IMR-90 (cell line): Measurements from ENCODE around the gene POLR1H. TPM values are rescaled to one million over a fixed set of nuclear protein-coding genes. Genes with fewer than 3 reads are reported as not detected.

Experiments
- ATAC-seq: fragments of 200-7000 bp; cut with Tn5 transposase; 2 replicates; pipeline ENCODE4 v1.9.1; 2020; ENCODE audit warnings: low read depth, mild to moderate bottlenecking, moderate library complexity
- BruUV-seq: library from RNA; stranded (reverse); fragments of 400-500 nt; replicated peaks from 2 replicates; lab custom pipeline; 2021; lab: Mats Ljungman, UMichigan
- CTCF ChIA-PET: fragments of 300-600 bp; formaldehyde crosslinking; extraction: SDS; loops from one replicate; lab custom pipeline; 2021; ENCODE audit warnings: antibody characterized with exemption; lab: Yijun Ruan, JAX
- POLR2A ChIA-PET: fragments of 300-600 bp; sonication (Branson Sonifier 250); formaldehyde crosslinking; loops from one replicate; lab custom pipeline; 2022; ENCODE audit warnings: antibody characterized with exemption; ENCODE audit not compliant: unreplicated experiment; lab: Charles Lee
- DNase-seq: peaks from one replicate; pipeline ENCODE4 v3.0.0; 2013
- H2AFZ ChIP-seq: replicated peaks from 2 replicates; pipeline ENCODE3; 2013; ENCODE audit warnings: low read length, mild to moderate bottlenecking; ENCODE audit not compliant: poor library complexity
- H2AK5ac ChIP-seq: 2 replicates; pipeline ENCODE4 v1.6.1; 2013; ENCODE audit warnings: low read depth, low read length, inconsistent platforms
- H2AK9ac ChIP-seq: replicated peaks from 2 replicates; pipeline ENCODE3; 2013; ENCODE audit warnings: mild to moderate bottlenecking, low read depth, low read length, moderate library complexity; ENCODE audit not compliant: poor library complexity
- H2BK120ac ChIP-seq: 2 replicates; pipeline ENCODE4 v1.6.1; 2013; ENCODE audit warnings: low read depth, low read length, inconsistent platforms
- H2BK15ac ChIP-seq: 3 replicates; pipeline ENCODE4 v1.6.1; 2013; ENCODE audit warnings: low read depth, low read length, inconsistent platforms
- H2BK20ac ChIP-seq: 2 replicates; pipeline ENCODE4 v1.6.1; 2013; ENCODE audit warnings: low read depth, mild to moderate bottlenecking, inconsistent platforms, low read length, moderate library complexity
- H2BK5ac ChIP-seq: 2 replicates; pipeline ENCODE4 v1.6.1; 2013; ENCODE audit warnings: mild to moderate bottlenecking, low read depth, low read length, inconsistent platforms; ENCODE audit not compliant: poor library complexity, severe bottlenecking
- H3K14ac ChIP-seq: replicated peaks from 2 replicates; pipeline ENCODE4 v1.6.1; 2013; ENCODE audit warnings: low read depth, low read length, inconsistent platforms
- H3K18ac ChIP-seq: 2 replicates; pipeline ENCODE4 v1.6.1; 2013; ENCODE audit warnings: low read depth, low read length, control low read depth
- H3K23ac ChIP-seq: 2 replicates; pipeline ENCODE4 v1.6.1; 2013; ENCODE audit warnings: low read depth, low read length, inconsistent platforms
- H3K27ac ChIP-seq: 2 replicates; pipeline ENCODE4 v1.5.1; 2013; ENCODE audit warnings: mild to moderate bottlenecking, control low read depth, low read length; ENCODE audit not compliant: insufficient read depth
- H3K27me3 ChIP-seq: 2 replicates; pipeline ENCODE4 v1.6.1; 2013; ENCODE audit warnings: low read length; ENCODE audit not compliant: control insufficient read depth, insufficient read depth
- H3K36me3 ChIP-seq: 2 replicates; pipeline ENCODE4 v1.6.1; 2013; ENCODE audit warnings: low read length, mixed read lengths; ENCODE audit not compliant: control insufficient read depth, insufficient read depth
- H3K4ac ChIP-seq: 2 replicates; pipeline ENCODE4 v1.6.1; 2013; ENCODE audit warnings: low read depth, low read length, inconsistent platforms
- H3K4me1 ChIP-seq: 2 replicates; pipeline ENCODE4 v1.6.1; 2013; ENCODE audit warnings: low read length, mixed read lengths; ENCODE audit not compliant: control insufficient read depth, insufficient read depth
- H3K4me2 ChIP-seq: 2 replicates; pipeline ENCODE4 v1.6.1; 2013; ENCODE audit warnings: low read depth, mild to moderate bottlenecking, control low read depth, low read length, moderate library complexity
- H3K4me3 ChIP-seq: 2 replicates; pipeline ENCODE4 v1.5.1; 2013; ENCODE audit warnings: low read depth, mild to moderate bottlenecking, control low read depth, low read length, moderate library complexity; ENCODE audit not compliant: insufficient read depth
- H3K56ac ChIP-seq: 2 replicates; pipeline ENCODE4 v1.6.1; 2013; ENCODE audit warnings: low read length, inconsistent platforms; ENCODE audit not compliant: insufficient read depth; ENCODE audit errors: extremely low read depth
- H3K79me1 ChIP-seq, 2 experiments: 2 replicates each; pipeline ENCODE4 v1.6.1; 2013; ENCODE audit warnings: low read length in 2 of 2, inconsistent platforms in 1 of 2, low read depth in 1 of 2
- H3K9ac ChIP-seq: 2 replicates; pipeline ENCODE4 v1.6.1; 2013; ENCODE audit warnings: low read depth, low read length, control low read depth
- H3K9me1 ChIP-seq: 2 replicates; pipeline ENCODE4 v1.6.1; 2013; ENCODE audit warnings: low read length, inconsistent platforms; ENCODE audit not compliant: insufficient read depth
- H3K9me3 ChIP-seq: 2 replicates; pipeline ENCODE4 v1.6.1; 2013; ENCODE audit warnings: low read length; ENCODE audit not compliant: control insufficient read depth, insufficient read depth
- H4K20me1 ChIP-seq: 2 replicates; pipeline ENCODE4 v1.6.1; 2013; ENCODE audit warnings: low read length, inconsistent platforms; ENCODE audit not compliant: insufficient read depth
- H4K5ac ChIP-seq: 2 replicates; pipeline ENCODE4 v1.6.1; 2013; ENCODE audit warnings: mild to moderate bottlenecking, low read depth, low read length, control low read depth
- H4K8ac ChIP-seq, 2 experiments: 2 replicates each; pipeline ENCODE4 v1.6.1; 2013; ENCODE audit warnings: low read depth in 2 of 2, low read length in 2 of 2, control low read depth in 1 of 2, inconsistent platforms in 1 of 2
- H4K91ac ChIP-seq: 2 replicates; pipeline ENCODE4 v1.6.1; 2013; ENCODE audit warnings: low read depth, low read length, inconsistent platforms; ENCODE audit not compliant: insufficient read depth
- BHLHE40 ChIP-seq: fragments of 150-350 bp; IDR thresholded peaks from 2 replicates; pipeline ENCODE4 v1.6.1; 2016; ENCODE audit warnings: mild to moderate bottlenecking, low read depth, low read length
- CEBPB ChIP-seq: IDR thresholded peaks from 2 replicates; pipeline ENCODE4 v1.6.1; 2012; ENCODE audit warnings: low read depth, low read length, improper control_type of control experiment
- CHD1 ChIP-seq: IDR thresholded peaks from 2 replicates; pipeline ENCODE4 v1.6.1; 2012; ENCODE audit warnings: low read depth, low read length, improper control_type of control experiment
- ELK1 ChIP-seq: fragments of 150-350 bp; IDR thresholded peaks from 2 replicates; pipeline ENCODE4 v1.6.1; 2016; ENCODE audit warnings: low read depth, mild to moderate bottlenecking, low read length, moderate library complexity, borderline replicate concordance
- FOS ChIP-seq: fragments of 150-350 bp; IDR thresholded peaks from 2 replicates; pipeline ENCODE4 v1.6.1; 2016; ENCODE audit warnings: low read depth, low read length
- MAFK ChIP-seq: IDR thresholded peaks from 2 replicates; pipeline ENCODE4 v1.6.1; 2012; ENCODE audit warnings: low read depth, low read length, improper control_type of control experiment
- MAZ ChIP-seq: IDR thresholded peaks from 2 replicates; pipeline ENCODE4 v1.6.1; 2012; ENCODE audit warnings: low read depth, mild to moderate bottlenecking, low read length, improper control_type of control experiment, moderate library complexity, borderline replicate concordance
- MXI1 ChIP-seq: IDR thresholded peaks from 2 replicates; pipeline ENCODE4 v1.6.1; 2012; ENCODE audit warnings: low read depth, mild to moderate bottlenecking, low read length, moderate library complexity, borderline replicate concordance
- NFE2L2 ChIP-seq: fragments of 150-350 bp; IDR thresholded peaks from 2 replicates; pipeline ENCODE4 v1.6.1; 2016; ENCODE audit warnings: low read depth, mild to moderate bottlenecking, low read length
- POLR2A ChIP-seq: IDR thresholded peaks from 2 replicates; pipeline ENCODE4 v1.6.1; 2012; ENCODE audit warnings: mild to moderate bottlenecking, low read depth, low read length
- RAD21 ChIP-seq: IDR thresholded peaks from 2 replicates; pipeline ENCODE4 v1.6.1; 2012; ENCODE audit warnings: low read length, improper control_type of control experiment
- RCOR1 ChIP-seq: IDR thresholded peaks from 2 replicates; pipeline ENCODE4 v1.6.1; 2012; ENCODE audit warnings: mild to moderate bottlenecking, low read length, improper control_type of control experiment; ENCODE audit not compliant: insufficient replicate concordance
- RFX5 ChIP-seq: IDR thresholded peaks from 2 replicates; pipeline ENCODE4 v1.8.0; 2012; ENCODE audit warnings: low read depth, mild to moderate bottlenecking, low read length, moderate library complexity
- SMC3 ChIP-seq: fragments of 150-350 bp; IDR thresholded peaks from 2 replicates; pipeline ENCODE4 v1.6.1; 2016; ENCODE audit warnings: low read depth, mild to moderate bottlenecking, antibody characterized with exemption, low read length, moderate library complexity
- dilution Hi-C: fragments of 300-500 bp; cut with HindIII; formaldehyde crosslinking; loops from one replicate; pipeline ENCODE4 v1.14.3; 2018; ENCODE audit warnings: low sequenced_read_pairs; ENCODE audit not compliant: unreplicated experiment
- in situ Hi-C: fragments of 300-500 bp; cut with MboI; formaldehyde crosslinking; loops from 3 replicates; pipeline ENCODE4 v1.14.3; 2019; ENCODE audit warnings: low sequenced_read_pairs, inconsistent platforms, mixed read lengths
- intact Hi-C: fragments of 100-400 bp; cut with micrococcal nuclease; formaldehyde crosslinking; loops from 2 replicates; pipeline ENCODE4 v1.10.0; 2022
- polyA plus RNA-seq, 3 experiments: library from polyadenylated mRNA; depleted of rRNA; stranded (reverse); fragments of >200 nt; gene quantifications; 2 replicates each; pipeline ENCODE4 v1.2.3, GENCODE V29; 2012; ENCODE audit warnings: low replicate concordance in 1 of 3
- total RNA-seq: library from RNA; depleted of rRNA; stranded (reverse); fragments of >200 nt; gene quantifications from 2 replicates; pipeline ENCODE4 v1.2.3, GENCODE V29; 2012
- TF ChIP-seq, protein P1 (sequence below): fragments of 150-350 bp; IDR thresholded peaks from 2 replicates; pipeline ENCODE4 v1.6.1; 2017; ENCODE audit warnings: mild to moderate bottlenecking, antibody characterized with exemption, low read length, low read depth
- TF ChIP-seq, protein P2 (sequence below): conservative IDR thresholded peaks from 2 replicates; pipeline ENCODE4 v1.5.1; 2012; ENCODE audit warnings: mild to moderate bottlenecking, low read depth, low read length, improper control_type of control experiment

POLR1H gene
- total and polyA plus RNA-seq, 2 of the 4 experiments (the other 2 are of a cell fraction): 24.6 to 34.6 TPM

GRCh38 chr6:30031381-30031780 lies 29.7 kb upstream of the POLR1H start:
- Histone ChIP-seq H3K27ac (no peak overlapping the region), H2AK9ac (no peak overlapping the region), H4K20me1 (no peaks in the 10 kb centered on the region), H3K36me3 (peaks cover 1% of the 10 kb centered on the region; the same call in 1 of the 2 replicates), H3K4ac (no peak overlapping the region), H3K9ac (no peak overlapping the region), H2BK5ac (no peak overlapping the region), H3K4me2 (no peak overlapping the region), H4K5ac (no peak overlapping the region), H2AK5ac (no peak overlapping the region), H3K56ac (no peak overlapping the region), H3K18ac (no peak overlapping the region), H2BK20ac (no peak overlapping the region), H2AFZ (no peak overlapping the region), H4K91ac (no peak overlapping the region), H2BK15ac (no peak overlapping the region), H4K8ac (no peak overlapping the region), H3K27me3 (no peaks in the 10 kb centered on the region), H3K4me1 (no peaks in the 10 kb centered on the region; the same call in 1 of the 2 replicates), H3K9me1 (peaks cover 4% of the 10 kb centered on the region; the same call in 1 of the 2 replicates), H3K23ac (no peak overlapping the region), H3K14ac (no peak overlapping the region), H3K9me3 (no peaks in the 10 kb centered on the region), H2BK120ac (no peak overlapping the region), H3K4me3 (no peak overlapping the region), H3K79me1 (no peaks in the 10 kb centered on the region)
- ChIA-PET CTCF (no interaction called here), POLR2A (interaction anchor here (0.6 kb wide), 2 partner anchors 11 to 29 kb away, joined by 3 read pairs; partner anchors contain the start of gene POLR1H)
- intact Hi-C loops: loop anchor here (5.0 kb wide), 1 partner anchor 1569 kb away; no protein-coding TSS in a partner anchor
- TF ChIP-seq SMC3 (no peak), CHD1 (no peak), POLR2A (no peak), RAD21 (no peak), RCOR1 (no peak), RFX5 (no peak), FOS (no peak), MAZ (no peak), NFE2L2 (no peak), MXI1 (no peak), BHLHE40 (no peak), ELK1 (no peak), CEBPB (no peak), MAFK (no peak)
- TF ChIP-seq, protein P1, sequence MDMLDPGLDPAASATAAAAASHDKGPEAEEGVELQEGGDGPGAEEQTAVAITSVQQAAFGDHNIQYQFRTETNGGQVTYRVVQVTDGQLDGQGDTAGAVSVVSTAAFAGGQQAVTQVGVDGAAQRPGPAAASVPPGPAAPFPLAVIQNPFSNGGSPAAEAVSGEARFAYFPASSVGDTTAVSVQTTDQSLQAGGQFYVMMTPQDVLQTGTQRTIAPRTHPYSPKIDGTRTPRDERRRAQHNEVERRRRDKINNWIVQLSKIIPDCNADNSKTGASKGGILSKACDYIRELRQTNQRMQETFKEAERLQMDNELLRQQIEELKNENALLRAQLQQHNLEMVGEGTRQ: no peak
- TF ChIP-seq, protein P2, sequence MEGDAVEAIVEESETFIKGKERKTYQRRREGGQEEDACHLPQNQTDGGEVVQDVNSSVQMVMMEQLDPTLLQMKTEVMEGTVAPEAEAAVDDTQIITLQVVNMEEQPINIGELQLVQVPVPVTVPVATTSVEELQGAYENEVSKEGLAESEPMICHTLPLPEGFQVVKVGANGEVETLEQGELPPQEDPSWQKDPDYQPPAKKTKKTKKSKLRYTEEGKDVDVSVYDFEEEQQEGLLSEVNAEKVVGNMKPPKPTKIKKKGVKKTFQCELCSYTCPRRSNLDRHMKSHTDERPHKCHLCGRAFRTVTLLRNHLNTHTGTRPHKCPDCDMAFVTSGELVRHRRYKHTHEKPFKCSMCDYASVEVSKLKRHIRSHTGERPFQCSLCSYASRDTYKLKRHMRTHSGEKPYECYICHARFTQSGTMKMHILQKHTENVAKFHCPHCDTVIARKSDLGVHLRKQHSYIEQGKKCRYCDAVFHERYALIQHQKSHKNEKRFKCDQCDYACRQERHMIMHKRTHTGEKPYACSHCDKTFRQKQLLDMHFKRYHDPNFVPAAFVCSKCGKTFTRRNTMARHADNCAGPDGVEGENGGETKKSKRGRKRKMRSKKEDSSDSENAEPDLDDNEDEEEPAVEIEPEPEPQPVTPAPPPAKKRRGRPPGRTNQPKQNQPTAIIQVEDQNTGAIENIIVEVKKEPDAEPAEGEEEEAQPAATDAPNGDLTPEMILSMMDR: no peak
- in situ Hi-C loops: no loop called here
- DNase-seq (no peak), ATAC-seq (no peak)
- BruUV-seq: no TSS peak
- dilution Hi-C loops: no loop called here
